GM19240 (cell line): ENCODE measurements around the gene CLPSL2.
"Not testable (repeated sequence)": the region's sequence is repeated elsewhere in the genome, so short reads cannot be mapped to it uniquely, and the experiment has no call there.

ENCODE experiments used
- DNase-seq: peaks from one replicate; pipeline ENCODE4 v3.0.0; 2011; ENCODE audit warnings: low spot score; ENCODE audit not compliant: insufficient read length

CLPSL2 gene, protein sequence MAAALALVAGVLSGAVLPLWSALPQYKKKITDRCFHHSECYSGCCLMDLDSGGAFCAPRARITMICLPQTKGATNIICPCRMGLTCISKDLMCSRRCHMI

DNA sequence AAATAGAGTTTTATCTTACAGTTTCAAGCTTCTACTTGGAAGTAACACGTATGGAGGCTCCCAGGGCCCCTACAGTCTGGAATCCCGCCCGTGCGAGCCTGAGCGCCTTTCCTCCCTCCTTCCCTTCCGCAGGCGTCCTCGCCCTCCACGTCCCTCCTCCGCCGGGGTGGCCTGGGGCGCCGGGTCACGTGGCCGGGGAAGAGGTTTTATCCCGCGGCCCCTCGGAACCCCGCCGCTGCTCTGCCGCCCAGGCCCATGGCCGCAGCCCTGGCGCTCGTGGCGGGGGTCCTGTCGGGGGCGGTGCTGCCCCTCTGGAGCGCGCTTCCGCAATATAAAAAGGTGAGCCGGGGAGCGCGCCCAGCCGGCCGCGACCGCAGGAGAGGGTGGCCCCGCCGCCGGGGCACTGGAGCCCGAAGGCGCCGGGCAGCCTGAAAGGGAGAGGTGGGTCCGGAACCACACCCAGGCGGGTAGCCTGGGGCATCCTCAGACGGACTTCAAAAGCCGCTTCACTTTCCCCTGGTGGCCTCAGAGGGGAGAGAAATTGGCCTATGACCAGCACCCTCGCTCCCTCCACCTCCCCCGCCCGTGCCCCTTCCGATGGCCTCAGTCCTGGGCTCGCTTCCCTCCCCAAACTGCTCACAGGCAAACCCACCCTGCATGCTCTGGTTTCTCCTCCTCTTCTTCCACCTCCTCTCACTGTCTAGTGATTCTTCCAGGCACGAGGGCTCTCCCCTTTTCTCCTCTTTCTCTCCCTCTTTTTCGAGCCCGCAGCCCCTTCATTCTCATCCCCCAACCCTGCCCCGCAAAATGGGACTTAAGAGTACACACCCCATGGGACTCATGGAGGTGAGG lies at the start of gene CLPSL2:
CLPSL2 (plus strand) TSS at position 235 of the 852 bp plus-strand sequence; CDS start at position 256, 21 bp downstream.
- no peak for DNase-seq

DNA sequence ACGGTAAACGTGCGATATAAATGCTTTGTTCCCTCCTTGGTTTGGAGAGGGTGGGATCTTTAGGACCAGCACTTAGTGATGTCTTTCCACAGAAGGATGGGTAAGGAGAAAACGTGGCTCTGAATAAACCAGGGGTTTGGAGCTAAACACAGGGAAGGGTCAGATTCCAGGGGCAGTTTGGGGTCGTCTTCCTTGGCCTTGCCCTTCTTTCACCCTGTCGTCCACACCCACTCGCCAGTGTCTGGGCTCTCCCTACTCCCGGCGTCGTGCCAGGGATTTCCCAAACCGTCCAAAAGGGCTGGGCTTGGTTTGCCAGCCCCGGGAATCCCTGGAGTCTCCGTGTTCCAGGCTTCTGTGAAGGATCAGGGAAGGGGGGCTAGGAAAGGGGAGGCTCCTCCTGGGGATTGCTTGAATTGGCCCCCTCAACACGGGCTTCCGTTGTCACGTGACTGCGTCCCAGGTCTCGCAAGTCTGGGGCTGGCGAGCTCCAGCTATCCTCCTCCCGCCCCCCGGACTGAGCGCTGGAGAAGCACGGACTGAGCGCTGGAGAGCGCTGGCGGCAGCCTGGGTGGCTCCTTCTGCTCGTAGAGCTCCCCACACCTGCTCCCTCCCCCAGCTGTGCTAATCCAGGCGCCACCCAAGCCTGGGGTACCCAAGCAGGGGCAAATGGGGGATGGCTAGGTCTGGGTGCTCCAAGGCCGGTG lies 49.0 kb upstream of the CLPSL2 start:
- DNase-seq = no peak

DNA sequence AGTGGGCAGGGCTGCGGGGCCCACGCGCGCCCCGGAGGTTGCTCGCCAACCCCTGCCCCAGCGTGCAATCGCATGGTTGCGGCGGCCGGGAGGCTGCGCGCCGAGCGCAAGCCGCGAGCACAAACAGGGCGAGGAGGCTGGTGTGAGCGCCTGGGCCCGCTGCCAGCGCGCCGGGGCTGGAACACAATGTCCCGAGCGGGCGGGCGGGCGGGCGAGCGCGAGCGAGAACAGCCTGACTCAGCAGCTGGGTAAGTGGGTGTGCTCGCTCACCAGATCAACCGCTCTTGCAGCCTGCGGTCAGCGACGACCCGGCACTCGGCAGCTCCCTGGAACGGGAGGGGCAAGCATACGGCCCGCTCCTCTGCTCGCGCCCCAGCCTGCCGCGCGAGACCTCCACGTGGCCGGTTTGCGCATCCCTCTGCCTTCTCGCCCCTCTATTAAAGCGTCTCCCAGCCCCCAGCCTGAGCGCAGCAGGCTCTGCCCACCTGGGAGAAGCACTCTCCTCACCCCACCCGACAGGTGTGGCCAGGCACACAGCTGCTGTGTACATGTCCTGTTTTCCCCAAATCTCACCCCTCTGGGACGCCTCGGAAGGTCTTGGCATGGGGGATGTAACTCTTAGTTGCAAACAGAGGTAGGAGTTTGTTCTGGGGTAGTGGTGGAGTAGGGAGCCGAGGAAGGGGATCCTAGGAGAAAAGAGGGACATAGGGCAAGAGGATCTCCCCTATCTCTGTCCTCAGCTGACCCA lies 48.3 kb upstream of the CLPSL2 start:
- peak; percentile 48 for DNase-seq

DNA sequence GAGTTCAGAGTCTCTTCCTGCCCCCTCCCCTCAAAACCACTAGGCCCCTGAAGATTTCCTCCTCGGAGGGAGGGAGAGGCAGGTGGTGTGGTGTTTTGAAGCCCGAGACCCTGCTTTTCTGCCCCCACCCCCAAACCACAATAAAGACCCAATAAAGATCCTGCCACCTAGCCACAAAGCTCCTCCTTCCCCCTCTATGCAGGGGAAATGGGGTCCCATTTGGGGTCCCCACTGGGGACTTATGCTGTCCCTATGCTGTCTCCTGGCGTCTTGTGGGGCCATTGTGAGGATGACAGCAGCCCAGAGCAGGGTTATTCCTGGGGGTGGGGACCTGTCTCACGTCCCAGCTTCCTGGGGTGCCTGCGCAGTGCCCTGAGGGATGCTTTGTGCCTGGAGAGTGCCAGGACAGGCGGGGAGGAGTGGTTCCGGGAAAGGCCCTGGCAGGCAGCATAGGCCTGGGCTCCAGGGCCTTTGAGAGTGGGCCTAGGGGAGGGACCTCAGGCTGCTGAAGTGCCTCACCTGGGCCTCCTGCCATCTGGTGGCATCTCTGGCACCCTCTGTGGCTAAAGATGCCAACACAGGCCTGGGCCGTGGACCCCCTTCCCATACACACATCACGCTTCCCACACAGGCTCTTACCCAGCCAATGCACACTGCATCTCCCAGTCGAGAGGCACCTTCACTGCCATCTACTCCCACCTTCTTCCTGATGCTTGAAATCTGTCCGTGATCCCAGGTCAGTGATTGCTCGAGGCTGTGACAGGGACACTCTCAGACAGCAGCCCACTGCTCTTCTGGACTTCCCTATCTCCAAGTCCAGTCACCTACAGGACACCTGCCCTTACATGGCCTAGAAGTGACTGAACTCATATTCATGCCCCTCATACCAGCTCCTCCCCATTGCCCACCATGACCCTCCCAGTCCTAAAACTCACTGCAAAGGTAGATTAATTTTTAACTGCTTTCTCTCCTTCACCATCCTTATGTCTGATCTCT lies 47.4 kb upstream of the CLPSL2 start:
- DNase-seq = no peak

DNA sequence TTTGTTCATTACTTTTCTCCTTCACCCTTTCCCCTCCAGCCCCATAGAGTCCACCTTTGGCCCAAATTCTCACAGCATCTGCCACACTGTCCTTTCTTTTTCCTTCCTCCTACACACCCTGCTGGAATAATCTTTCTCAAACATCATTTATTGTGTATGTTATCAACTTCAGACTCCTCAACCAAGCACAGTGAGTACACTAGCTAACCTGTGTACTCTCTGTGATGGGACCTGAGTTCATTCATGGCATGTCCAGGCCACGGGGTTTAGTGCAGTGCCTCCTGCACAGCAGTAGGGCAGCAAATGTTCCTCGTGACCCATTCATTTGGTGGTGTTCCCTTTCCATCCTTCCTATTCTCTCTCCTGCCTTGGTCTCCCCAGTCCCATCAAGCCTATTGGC lies 46.7 kb upstream of the CLPSL2 start:
- DNase-seq = no peak

DNA sequence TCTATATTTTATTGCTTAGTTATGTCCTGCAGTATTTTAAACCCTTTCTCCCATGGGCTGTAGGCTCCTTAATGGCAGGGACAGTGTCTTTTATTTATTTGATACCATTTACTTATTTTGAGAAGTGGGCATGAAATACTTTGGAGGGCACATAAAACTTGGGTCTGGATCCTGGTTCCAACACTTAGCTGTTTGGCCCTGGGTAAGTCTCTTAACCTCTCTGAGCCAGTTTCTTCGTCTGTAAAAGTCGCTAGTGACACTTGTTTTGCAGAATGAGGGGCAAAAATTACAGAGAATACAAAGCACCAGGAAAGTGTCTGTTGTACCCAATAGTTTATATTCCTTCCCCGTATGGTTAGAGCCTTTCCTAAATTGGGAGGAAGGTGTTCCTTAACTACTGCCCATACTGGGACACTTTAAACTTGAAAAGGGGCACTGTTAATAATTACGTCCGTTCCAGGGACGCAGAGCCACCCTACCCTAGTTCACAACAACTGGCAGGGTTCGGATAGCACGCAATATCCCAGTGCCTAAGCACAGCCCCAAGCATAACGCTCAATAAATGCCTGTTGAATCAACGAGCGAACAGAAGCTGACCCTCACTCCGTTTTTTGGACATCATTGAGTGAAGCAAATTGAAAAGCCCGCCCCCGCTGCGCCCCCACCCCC lies 45.5 kb upstream of the CLPSL2 start:
- DNase-seq = no peak

DNA sequence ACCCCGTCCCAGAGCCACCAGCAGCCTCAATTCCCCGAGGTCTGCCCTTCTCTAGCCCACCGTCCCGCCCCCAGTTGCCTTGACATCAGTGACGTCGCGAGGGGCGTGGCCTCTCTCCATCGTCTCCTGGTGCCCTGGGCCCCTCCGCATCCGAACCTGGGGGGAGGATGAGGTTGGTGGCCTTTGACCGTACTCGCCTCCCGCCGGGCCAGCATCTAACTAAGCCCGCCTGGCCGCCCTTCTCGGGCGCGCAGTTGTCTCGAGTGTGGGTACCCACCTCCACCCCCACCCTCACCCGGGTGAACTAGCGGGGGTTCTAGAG lies 45.0 kb upstream of the CLPSL2 start:
- peak; percentile 75 for DNase-seq

DNA sequence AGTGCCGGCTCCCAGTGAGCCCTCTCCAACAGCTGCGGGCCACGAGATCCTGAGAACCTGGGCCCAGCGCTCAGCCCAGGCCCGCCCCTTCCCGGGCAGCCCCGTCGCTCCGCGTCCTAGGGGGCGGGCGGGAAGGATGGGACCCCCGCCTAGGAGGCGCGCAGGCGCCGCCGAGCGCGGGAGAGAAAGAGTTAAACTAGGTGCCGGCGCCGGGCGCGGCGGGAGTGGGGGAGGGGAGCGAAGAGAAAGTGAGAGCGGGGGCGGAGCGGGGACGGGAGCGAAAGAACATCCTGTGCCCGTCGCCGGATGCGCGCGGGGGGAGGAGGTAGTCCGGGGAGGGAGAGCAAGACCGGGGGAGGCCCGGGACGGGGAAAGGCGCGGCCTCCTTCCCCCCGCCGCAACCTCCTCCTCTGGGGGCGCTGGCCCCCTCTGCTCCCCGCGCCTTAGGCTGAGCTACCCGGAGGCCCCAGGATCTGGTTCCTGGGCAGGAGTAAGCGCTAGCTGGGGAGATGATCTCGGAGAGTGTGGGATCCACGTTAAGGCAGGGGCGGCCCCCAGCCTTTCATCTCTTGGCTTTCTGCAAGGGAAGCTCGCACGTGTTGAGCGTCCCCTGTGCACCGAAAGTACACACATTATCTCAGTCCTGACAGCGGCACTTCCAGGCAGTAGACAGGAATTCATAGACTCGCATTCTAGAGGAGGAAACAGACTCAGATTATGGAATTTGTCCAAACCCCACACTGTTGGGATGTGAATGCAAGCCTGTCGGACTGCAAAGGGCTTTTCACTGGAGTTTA lies 44.5 kb upstream of the CLPSL2 start:
- DNase-seq = peak; percentile 77

DNA sequence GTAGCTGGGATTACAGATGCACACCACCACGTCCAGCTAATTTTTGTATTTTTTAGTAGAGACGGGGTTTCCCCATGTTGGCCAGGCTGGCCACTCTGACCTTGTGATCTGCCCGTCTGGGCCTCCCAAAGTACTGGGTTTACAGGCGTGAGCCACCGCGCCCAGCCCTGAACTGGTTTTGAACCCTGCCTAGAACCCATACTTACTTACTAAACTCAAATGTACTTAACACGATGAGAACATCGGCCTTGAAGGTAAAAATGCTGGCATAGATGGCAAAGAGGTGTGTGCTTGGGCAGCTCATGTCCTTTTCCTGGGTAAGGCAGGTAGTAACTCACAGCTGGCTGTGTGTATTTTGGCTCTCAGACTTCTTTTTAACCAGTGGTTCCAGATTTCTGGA lies 42.8 kb upstream of the CLPSL2 start:
- no peak for DNase-seq

DNA sequence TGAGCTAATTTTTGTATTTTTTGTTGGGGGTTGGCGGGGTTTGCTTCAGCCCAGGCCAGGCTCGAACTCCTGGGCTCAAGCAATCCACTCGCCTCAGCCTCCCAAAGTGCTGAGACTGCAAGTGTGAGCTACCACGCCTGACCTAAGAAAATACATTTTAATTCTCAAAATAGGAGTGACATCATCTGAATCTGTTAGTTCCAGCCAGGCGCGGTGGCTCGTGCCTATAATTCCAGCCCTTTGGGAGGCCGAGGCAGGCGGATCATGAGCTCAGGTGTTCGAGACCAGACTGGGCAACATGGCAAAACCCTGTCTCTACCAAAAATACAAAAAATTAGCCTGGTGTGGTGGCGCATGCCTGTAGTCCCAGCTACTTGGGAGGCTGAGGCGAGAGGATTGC lies 42.1 kb upstream of the CLPSL2 start:
- not testable (repeated sequence) for DNase-seq

DNA sequence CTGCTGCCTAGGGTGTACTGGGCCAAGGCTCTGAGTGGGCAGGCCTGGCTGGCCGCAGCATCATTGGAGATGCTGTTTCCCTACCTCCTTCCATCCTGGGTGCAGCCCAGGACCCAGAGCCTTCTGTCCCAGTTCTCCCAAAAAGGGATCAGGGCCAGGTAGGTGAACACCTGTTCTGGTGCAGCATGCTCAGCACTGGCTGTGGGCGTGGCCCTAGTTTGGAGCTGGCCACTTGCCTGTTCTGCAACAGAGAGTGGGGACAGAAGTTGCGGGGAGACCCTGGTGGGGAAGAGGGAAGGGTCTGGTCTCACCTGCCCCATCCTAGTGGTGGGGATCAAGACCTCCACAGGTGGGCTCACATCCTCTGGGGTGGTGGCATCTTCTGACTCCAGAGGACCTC lies 40.9 kb upstream of the CLPSL2 start:
- DNase-seq = no peak

DNA sequence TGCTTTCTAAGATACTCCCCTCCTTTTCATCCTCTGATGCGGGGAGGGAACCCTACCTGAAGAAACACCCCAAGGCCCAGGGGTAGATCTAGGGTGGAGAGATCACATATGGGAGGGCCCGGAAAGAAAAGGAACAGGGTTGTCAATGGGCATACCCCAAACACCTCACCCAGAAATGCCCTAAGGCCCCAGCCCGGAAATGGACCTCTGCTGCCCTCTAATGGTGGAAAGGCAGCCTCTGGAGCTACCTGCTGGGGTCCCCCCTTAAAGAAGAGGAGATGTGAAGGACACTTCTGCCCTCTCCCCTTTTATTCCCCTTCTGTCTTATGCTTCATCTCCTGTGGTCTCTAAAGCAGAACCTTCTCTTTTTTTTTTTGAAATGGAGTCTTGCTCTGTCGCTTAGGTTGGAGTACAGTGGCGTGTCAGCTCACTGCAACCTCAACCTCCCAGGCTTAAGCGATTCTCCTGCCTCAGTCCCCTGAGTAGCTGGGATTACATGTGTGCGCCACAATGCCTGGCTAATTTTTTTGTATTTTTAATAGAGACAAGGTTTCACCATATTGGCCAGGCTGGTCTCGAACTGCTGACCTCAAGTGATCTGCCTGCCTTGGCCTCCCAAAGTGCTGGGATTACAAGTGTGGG lies 40.0 kb upstream of the CLPSL2 start:
- peak; percentile 63 for DNase-seq

DNA sequence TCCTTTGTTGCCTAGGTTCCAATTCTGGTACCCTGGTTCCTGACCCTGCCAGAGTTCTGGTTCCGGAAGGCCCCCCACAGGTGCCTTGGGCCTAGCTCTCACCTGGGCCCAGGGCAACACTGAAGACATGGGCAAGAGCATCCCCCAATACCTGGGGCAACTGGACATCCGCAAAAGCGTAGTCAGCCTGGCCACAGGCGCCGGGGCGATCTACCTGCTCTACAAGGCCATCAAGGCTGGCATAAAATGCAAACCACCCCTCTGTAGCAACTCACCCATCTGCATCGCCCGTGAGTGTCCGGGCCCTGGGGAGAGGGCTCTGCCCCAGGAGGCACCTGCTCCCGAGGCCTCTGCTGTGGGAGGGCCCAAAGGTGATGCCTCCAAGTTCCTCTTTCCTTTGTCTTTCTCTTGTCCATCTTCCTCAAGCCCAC lies 39.4 kb upstream of the CLPSL2 start, which contains the start of gene ARMC12:
ARMC12 (plus strand) TSS at position 51 of the 431 bp plus-strand sequence; CDS start at position 128, 77 bp downstream.
- DNase-seq = no peak

DNA sequence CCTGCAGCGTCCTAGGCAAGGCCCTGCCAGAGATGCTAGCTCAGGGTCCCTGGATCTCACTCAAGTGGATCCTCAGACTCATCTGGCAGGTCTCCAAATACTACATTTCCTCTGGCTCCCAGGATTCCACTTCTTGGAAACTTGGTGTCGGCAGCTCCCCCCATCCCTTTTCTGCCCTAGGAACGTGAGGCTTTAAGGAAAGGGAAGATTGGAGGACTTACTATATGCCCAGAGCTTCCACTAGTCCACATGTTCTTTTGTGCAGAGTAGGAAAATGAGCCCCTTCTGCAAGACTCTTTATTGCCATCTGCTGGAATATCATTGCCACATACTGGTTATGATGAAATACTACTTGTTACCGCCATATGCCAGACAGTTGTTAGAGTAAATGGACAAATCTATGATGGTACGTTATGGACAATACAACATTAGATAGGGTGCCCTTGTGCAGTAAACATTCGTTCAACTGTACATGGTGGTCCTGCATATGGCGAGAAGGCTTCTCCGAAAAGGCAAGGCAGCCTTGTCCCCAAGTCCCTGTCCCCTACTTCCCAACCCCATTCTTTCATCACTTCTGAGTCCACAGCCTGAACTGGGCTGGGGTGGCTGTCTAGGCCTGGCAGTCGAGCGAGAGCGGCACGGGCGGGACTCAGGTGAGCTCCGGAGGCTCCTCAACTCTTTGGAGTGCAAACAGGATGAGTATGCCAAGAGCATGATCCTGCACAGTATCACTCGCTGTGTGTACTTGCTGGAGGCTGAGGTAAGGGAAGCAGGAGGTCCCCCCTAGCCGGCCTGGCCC lies 38.8 kb upstream of the CLPSL2 start:
- DNase-seq = no peak

DNA sequence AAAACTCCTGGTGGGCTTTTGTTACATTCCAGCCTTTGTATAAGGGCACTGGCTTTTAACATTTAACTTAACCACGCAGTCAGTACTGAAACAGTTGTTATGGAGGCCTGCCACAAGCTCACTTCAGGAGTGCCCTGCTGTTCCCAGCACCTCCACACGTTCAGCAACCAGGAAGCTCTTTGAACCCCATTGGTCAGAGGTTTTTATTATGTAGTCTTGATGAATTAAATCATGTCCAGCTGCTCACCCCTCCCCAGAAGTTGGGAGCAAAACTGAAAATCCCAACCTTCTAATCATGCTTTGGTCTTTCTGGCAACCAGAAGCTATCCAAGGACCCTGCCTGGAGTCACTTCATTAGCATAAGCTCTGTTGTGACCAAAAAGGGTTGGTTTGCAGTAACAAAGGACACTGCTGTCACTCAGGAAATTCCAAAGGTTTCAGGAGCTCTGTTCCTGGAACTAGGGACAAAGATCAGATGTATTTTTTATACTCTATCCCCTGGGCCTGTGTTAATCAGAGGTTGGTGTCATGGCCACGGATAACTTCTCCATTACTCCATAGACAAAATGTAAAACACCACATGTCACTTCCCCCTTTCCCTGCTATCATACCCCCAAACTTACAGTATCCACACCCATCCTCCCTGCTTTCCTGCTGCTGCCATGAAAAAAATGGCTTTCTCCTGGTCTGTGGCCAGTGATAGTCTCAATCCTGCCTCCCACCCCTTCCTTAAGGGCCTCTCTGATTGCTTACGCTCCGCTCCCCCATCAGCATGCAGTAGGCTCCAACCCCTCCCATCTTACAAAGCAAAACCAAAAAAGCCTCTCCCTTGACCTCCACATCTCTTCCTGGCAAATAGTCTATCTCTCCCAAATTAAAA lies 36.5 kb upstream of the CLPSL2 start:
- no peak for DNase-seq

DNA sequence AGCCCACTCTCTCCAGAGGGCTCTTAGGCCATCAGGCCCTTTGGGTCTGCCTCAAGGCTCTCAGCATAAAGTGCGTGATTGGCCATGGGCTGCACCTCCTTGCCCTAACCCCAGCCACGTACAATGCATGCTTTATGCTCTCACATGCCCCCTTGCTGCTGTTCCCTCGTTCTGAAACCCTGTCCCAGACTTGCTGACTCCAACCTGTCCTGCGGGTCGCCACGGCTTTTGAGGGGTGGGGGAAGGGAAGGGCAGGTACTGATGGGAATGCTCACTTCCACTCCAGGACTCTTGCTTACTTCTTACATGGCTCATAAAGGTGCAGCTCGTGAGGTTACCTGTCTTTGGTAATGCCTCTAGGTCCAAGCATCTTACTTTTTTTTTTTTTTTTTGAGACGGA lies 33.6 kb upstream of the CLPSL2 start:
- DNase-seq = no peak

DNA sequence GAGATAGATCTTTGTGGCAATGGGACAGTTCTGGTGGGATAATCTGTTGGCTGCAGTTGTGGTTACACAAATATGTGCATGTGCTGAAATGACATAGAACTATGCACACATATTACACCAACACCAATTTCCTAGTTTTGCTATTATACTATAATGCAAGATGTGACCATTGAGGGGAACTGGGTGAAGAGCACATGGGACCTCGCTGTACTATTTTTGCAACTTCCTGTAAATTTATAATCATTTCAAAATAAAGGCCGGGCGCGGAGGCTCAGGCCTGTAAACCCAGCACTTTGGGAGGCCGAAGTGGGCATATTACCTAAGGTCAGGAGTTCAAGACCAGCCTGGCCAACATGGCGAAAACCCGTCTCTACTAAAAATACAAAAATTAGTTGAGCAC lies 30.9 kb upstream of the CLPSL2 start:
- no peak for DNase-seq
